CD14-positive monocyte (primary cell): ENCODE data around the gene BCL2L14. TPM values are rescaled to one million over a fixed set of nuclear protein-coding genes. Genes with fewer than 3 reads are reported as not detected.

Experiments used
- DNase-seq, 3 donors: peaks; one replicate each; pipeline ENCODE4 v3.0.0-alpha.2; 2011 to 2022
- H2AFZ ChIP-seq: 2 replicates; pipeline ENCODE4 v1.6.0; 2012; ENCODE audit warnings: mild to moderate bottlenecking, low read depth, low read length, inconsistent platforms; ENCODE audit not compliant: insufficient read depth, poor library complexity, severe bottlenecking
- H3K27ac ChIP-seq, 2 donors: 1 replicate in 1 of 2; 2 replicates in 1 of 2; pipeline ENCODE4 v1.5.1; 2012 to 2013; ENCODE audit warnings: low read length in 2 of 2, control low read depth in 1 of 2, inconsistent platforms in 1 of 2, low read depth in 1 of 2, mild to moderate bottlenecking in 1 of 2
- H3K27me3 ChIP-seq, 2 donors: one replicate each; pipeline versions ENCODE4 v1.6.0 to v1.6.1; 2011 to 2013; ENCODE audit warnings: low read length in 2 of 2; ENCODE audit not compliant: control insufficient read depth in 2 of 2, insufficient read depth in 2 of 2
- H3K36me3 ChIP-seq, 2 donors: replicated peaks in 1 of 2; 1 replicate in 1 of 2; 2 replicates in 1 of 2; pipeline versions ENCODE4 v1.5.1 to v1.6.1; 2012 to 2013; ENCODE audit warnings: low read length in 2 of 2, control low read depth in 1 of 2, inconsistent platforms in 1 of 2, mild to moderate bottlenecking in 1 of 2; ENCODE audit not compliant: insufficient read depth in 2 of 2, control insufficient read depth in 1 of 2
- H3K4me1 ChIP-seq, 2 donors: 1 replicate in 1 of 2; 2 replicates in 1 of 2; pipeline versions ENCODE4 v1.5.1 to v1.6.1; 2012 to 2013; ENCODE audit warnings: low read length in 2 of 2, control low read depth in 1 of 2, inconsistent platforms in 1 of 2, mild to moderate bottlenecking in 1 of 2, moderate library complexity in 1 of 2; ENCODE audit not compliant: insufficient read depth in 2 of 2, control insufficient read depth in 1 of 2
- H3K4me2 ChIP-seq: replicated peaks from 2 replicates; pipeline ENCODE3; 2012; ENCODE audit warnings: low read length, moderate library complexity, mild to moderate bottlenecking; ENCODE audit not compliant: poor library complexity, severe bottlenecking; ENCODE audit errors: extremely low read depth
- H3K4me3 ChIP-seq, 3 experiments: fragments of 200-600 bp in 1 of 3; sonication (generic) in 1 of 3; replicated peaks in 1 of 3; 1 replicate in 2 of 3; 2 replicates in 1 of 3; pipeline ENCODE4 v1.5.1; 2011 to 2013; ENCODE audit warnings: low read length in 3 of 3, mild to moderate bottlenecking in 3 of 3, control low read depth in 2 of 3, low read depth in 2 of 3, inconsistent platforms in 1 of 3, moderate library complexity in 1 of 3
- H3K79me2 ChIP-seq: 2 replicates; pipeline ENCODE4 v1.6.0; 2012; ENCODE audit warnings: mild to moderate bottlenecking, control low read depth, inconsistent platforms, low read length, moderate library complexity; ENCODE audit not compliant: insufficient read depth
- H3K9ac ChIP-seq: 2 replicates; pipeline ENCODE4 v1.6.0; 2017; ENCODE audit warnings: low read length, mild to moderate bottlenecking; ENCODE audit not compliant: insufficient read depth, poor library complexity, severe bottlenecking
- H3K9me3 ChIP-seq, 2 donors: replicated peaks in 1 of 2; 1 replicate in 1 of 2; 2 replicates in 1 of 2; pipeline versions ENCODE4 v1.5.1 to v1.6.1; 2012 to 2013; ENCODE audit warnings: low read length in 2 of 2, control low read depth in 1 of 2; ENCODE audit not compliant: control insufficient read depth in 1 of 2, insufficient read depth in 1 of 2
- H4K20me1 ChIP-seq: 2 replicates; pipeline ENCODE4 v1.6.0; 2012; ENCODE audit warnings: mild to moderate bottlenecking, low read length, control low read depth, moderate library complexity; ENCODE audit not compliant: insufficient read depth
- H3K27ac Mint-ChIP-seq, 7 donors: one replicate each; pipeline ENCODE4 v1.8.0; 2020; ENCODE audit warnings: mild to moderate bottlenecking in 7 of 7, mixed read lengths in 7 of 7, moderate library complexity in 6 of 7, inconsistent platforms in 2 of 7
- H3K27me3 Mint-ChIP-seq, 3 donors: one replicate each; pipeline ENCODE4 v1.8.0; 2021 to 2022; ENCODE audit warnings: low read depth in 3 of 3, mild to moderate bottlenecking in 3 of 3, mixed read lengths in 3 of 3, moderate library complexity in 3 of 3, inconsistent platforms in 1 of 3
- H3K36me3 Mint-ChIP-seq, 2 donors: one replicate each; pipeline ENCODE4 v1.8.0; 2020; ENCODE audit warnings: mixed read lengths in 2 of 2, inconsistent platforms in 1 of 2, mild to moderate bottlenecking in 1 of 2
- H3K4me1 Mint-ChIP-seq: one replicate; pipeline ENCODE4 v1.8.0; 2020; ENCODE audit warnings: mild to moderate bottlenecking, mixed read lengths
- H3K4me3 Mint-ChIP-seq, 2 donors: one replicate each; pipeline ENCODE4 v1.8.0; 2020; ENCODE audit warnings: mild to moderate bottlenecking in 2 of 2, mixed read lengths in 2 of 2, moderate library complexity in 1 of 2
- H3K9me3 Mint-ChIP-seq, 7 donors: one replicate each; pipeline ENCODE4 v1.8.0; 2020 to 2022; ENCODE audit warnings: mixed read lengths in 7 of 7, mild to moderate bottlenecking in 6 of 7, moderate library complexity in 6 of 7, inconsistent platforms in 2 of 7
- WGBS: methylation state at CpG from one replicate; pipeline ENCODE4 v1.1.5; 2013; ENCODE audit warnings: missing lambda C conversion rate; ENCODE audit not compliant: insufficient coverage; 5-methylcytosine and 5-hydroxymethylcytosine counted together
- intact Hi-C, 2 donors: fragments of 100-400 bp; cut with micrococcal nuclease; formaldehyde crosslinking; loops; one replicate each; pipeline versions ENCODE4 v1.15.0 to v1.15.1; 2023
- polyA plus RNA-seq, 3 donors: library from polyadenylated mRNA; depleted of rRNA in 1 of 3; unstranded in 2 of 3; stranded (reverse) in 1 of 3; fragments of 300-500 nt in 2 of 3; fragments of >200 nt in 1 of 3; fragmentation: Illumina TruSeq in 2 of 3; gene quantifications; 1 replicate in 2 of 3; 2 replicates in 1 of 3; pipeline ENCODE4 v1.2.3, GENCODE V29; 2012 to 2021
- TF ChIP-seq, protein P1 (sequence below): fragments of 200-600 bp; IDR thresholded peaks from one replicate; pipeline ENCODE4 v1.8.0; 2022; ENCODE audit warnings: antibody characterized with exemption, mild to moderate bottlenecking

BCL2L14 gene
- polyA plus RNA-seq, 3 donors, result not detected

GRCh38 chr12:12039897-12040296, 30.8 kb upstream of the BCL2L14 start:
- no peaks in the 10 kb centered on the region for H3K79me2 ChIP-seq
- Mint-ChIP-seq H3K4me1 (no peaks in the 10 kb centered on the region), H3K27me3 (peaks cover 0 to 7% (median 1%) of the 10 kb centered on the region in 3 donors), H3K9me3 (peaks cover 0 to 3% (median 0%) of the 10 kb centered on the region in 7 donors), H3K36me3 (no peaks in the 10 kb centered on the region), H3K27ac (no peak overlapping the region), H3K4me3 (no peak overlapping the region)
- no peak overlapping the region for H3K27ac ChIP-seq
- intact Hi-C loops, result loop anchor here (10.0 kb wide), 3 partner anchors 145 to 485 kb away; no protein-coding TSS in a partner anchor
- no peak for DNase-seq
- H3K27me3 ChIP-seq, result no peaks in the 10 kb centered on the region
- H3K4me2 ChIP-seq, result no peak overlapping the region
- 100% methylated on average over 5 of the region's 7 CpGs for WGBS
- H3K9ac ChIP-seq, result no peak overlapping the region
- TF ChIP-seq, protein P1, sequence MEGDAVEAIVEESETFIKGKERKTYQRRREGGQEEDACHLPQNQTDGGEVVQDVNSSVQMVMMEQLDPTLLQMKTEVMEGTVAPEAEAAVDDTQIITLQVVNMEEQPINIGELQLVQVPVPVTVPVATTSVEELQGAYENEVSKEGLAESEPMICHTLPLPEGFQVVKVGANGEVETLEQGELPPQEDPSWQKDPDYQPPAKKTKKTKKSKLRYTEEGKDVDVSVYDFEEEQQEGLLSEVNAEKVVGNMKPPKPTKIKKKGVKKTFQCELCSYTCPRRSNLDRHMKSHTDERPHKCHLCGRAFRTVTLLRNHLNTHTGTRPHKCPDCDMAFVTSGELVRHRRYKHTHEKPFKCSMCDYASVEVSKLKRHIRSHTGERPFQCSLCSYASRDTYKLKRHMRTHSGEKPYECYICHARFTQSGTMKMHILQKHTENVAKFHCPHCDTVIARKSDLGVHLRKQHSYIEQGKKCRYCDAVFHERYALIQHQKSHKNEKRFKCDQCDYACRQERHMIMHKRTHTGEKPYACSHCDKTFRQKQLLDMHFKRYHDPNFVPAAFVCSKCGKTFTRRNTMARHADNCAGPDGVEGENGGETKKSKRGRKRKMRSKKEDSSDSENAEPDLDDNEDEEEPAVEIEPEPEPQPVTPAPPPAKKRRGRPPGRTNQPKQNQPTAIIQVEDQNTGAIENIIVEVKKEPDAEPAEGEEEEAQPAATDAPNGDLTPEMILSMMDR, result no peak
- H3K9me3 ChIP-seq, result no peaks in the 10 kb centered on the region
- no peaks in the 10 kb centered on the region for H3K36me3 ChIP-seq
- H2AFZ ChIP-seq, result no peak overlapping the region
- H4K20me1 ChIP-seq, result no peaks in the 10 kb centered on the region
- no peaks in the 10 kb centered on the region for H3K4me1 ChIP-seq
- H3K4me3 ChIP-seq, result no peak overlapping the region

GRCh38 chr12:12046401-12046800, 24.3 kb upstream of the BCL2L14 start:
- no peak overlapping the region for H3K27ac ChIP-seq
- Mint-ChIP-seq H3K4me1 (no peaks in the 10 kb centered on the region), H3K27me3 (peaks cover 1 to 4% (median 2%) of the 10 kb centered on the region in 3 donors), H3K9me3 (peaks cover 0 to 2% (median 0%) of the 10 kb centered on the region in 7 donors), H3K27ac (no peak overlapping the region), H3K36me3 (no peaks in the 10 kb centered on the region), H3K4me3 (no peak overlapping the region)
- H4K20me1 ChIP-seq, result no peaks in the 10 kb centered on the region
- no peak overlapping the region for H3K4me2 ChIP-seq
- no peaks in the 10 kb centered on the region for H3K36me3 ChIP-seq
- H3K27me3 ChIP-seq, result no peaks in the 10 kb centered on the region
- no peak for DNase-seq
- no peak overlapping the region for H3K9ac ChIP-seq
- no peaks in the 10 kb centered on the region for H3K9me3 ChIP-seq
- H2AFZ ChIP-seq, result no peak overlapping the region
- intact Hi-C loops, result no loop called here
- 100% methylated on average over 4 of the region's 7 CpGs for WGBS
- H3K4me3 ChIP-seq, result no peak overlapping the region
- TF ChIP-seq, protein P1, result no peak
- H3K79me2 ChIP-seq, result no peaks in the 10 kb centered on the region
- no peaks in the 10 kb centered on the region for H3K4me1 ChIP-seq
